Peyer's patch (tissue), 4 donors: ENCODE data around the gene ITSN2.

Experiments used
- CTCF ChIP-seq, 6 experiments: fragments of 450-650 bp in 4 of 6; fragments of 200-600 bp in 2 of 6; sonication (generic) in 1 of 6; IDR thresholded peaks; one replicate each; pipeline ENCODE4 v1.5.1; 2017 to 2019; ENCODE audit warnings: antibody characterized with exemption in 6 of 6, mild to moderate bottlenecking in 3 of 6, moderate library complexity in 1 of 6
- POLR2A ChIP-seq, 2 donors: fragments of 450-650 bp; IDR thresholded peaks; one replicate each; pipeline ENCODE4 v1.5.1; 2017; ENCODE audit warnings: antibody characterized with exemption in 2 of 2, mild to moderate bottlenecking in 2 of 2, moderate library complexity in 2 of 2

- no peak for TF ChIP-seq CTCF (IDR thresholded peaks at IDR 0.05)
- no peak for TF ChIP-seq POLR2A (IDR thresholded peaks at IDR 0.05)
Measured at GRCh38 chr2:24262421-24262970, 97.8 kb downstream of the ITSN2 start.
